H1 (cell line): ENCODE data around the gene TRIM32.

Source experiments
- BRCA1 ChIP-seq: IDR thresholded peaks from 2 replicates; pipeline ENCODE4 v1.6.1; 2012; ENCODE audit warnings: low read depth, low read length, improper control_type of control experiment
- EP300 ChIP-seq, 2 experiments: IDR thresholded peaks; 1 replicate in 1 of 2; 2 replicates in 1 of 2; pipeline ENCODE4 v1.6.1; 2011 to 2012; ENCODE audit warnings: low read depth in 2 of 2, low read length in 2 of 2, mild to moderate bottlenecking in 2 of 2, borderline replicate concordance in 1 of 2, inconsistent platforms in 1 of 2, moderate library complexity in 1 of 2

DNA sequence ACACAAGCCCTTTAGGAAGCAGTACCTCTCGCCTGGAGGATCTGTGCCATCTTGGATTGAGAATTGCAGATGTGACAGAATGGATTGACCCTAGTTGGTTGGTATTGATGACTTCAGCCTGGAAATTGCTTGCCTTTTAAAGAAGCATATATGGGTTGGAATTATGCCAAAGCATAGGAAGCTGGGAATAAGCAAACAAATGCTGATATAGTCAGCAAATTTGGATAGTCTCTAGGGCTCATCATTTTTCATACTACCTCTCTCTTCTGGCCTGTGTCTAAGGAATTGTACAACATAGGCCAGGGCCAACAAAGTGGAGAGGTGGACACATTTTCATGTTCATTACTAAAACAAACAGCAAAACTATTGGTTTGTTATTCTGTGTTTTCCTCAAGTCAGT, 13.2 kb downstream of the TRIM32 start:
- no peak for TF ChIP-seq EP300 (IDR thresholded peaks at IDR 0.05; ENCODE audit: borderline replicate concordance in 1 of 2, low read depth in 2 of 2, low read length in 2 of 2)
- TF ChIP-seq BRCA1 = no peak
